ENCODE results near the gene UPK1B. TPM values are rescaled to one million over a fixed set of nuclear protein-coding genes. Genes with fewer than 3 reads are reported as not detected.
"Not testable (repeated sequence)": the region's sequence is repeated elsewhere in the genome, so short reads cannot be mapped to it uniquely, and the experiment has no call there.

The UPK1B gene
- not detected for total RNA-seq
- polyA plus RNA-seq: not detected
- 0 reads per million in 6 experiments for total RNA-seq

- peaks cover 0 to 20% (median 6%) of the 10 kb centered on the region in 5 donors for H3K27me3 Mint-ChIP-seq
- H3K36me3 Mint-ChIP-seq: no peaks in the 10 kb centered on the region
- peaks cover 0 to 4% (median 0%) of the 10 kb centered on the region in 9 donors for H3K9me3 Mint-ChIP-seq
- ATAC-seq (peak in 1 of 2 donors; percentile 23), DNase-seq (no peak)
- POLR2A ChIA-PET: no interaction called here
- no peak within 1 kb of the TSS for H3K4me3 Mint-ChIP-seq
- no peak within 1 kb of the TSS for H3K27ac Mint-ChIP-seq
- no peaks in the 10 kb centered on the region for H3K4me1 Mint-ChIP-seq
Observed at GRCh38 chr3:119173325-119173724, at the start of gene UPK1B. UPK1B (plus strand) TSS chr3:119173598; CDS start chr3:119186742, 13,144 bp downstream.

GRCh38 chr3:119125342-119125741 lies 48.1 kb upstream of the UPK1B start:
- Mint-ChIP-seq H3K36me3 (no peaks in the 10 kb centered on the region), H3K9me3 (peaks cover 0 to 10% (median 0%) of the 10 kb centered on the region in 9 donors), H3K27me3 (peaks cover 20 to 34% (median 28%) of the 10 kb centered on the region in 5 donors), H3K4me1 (peaks cover 0 to 5% (median 0%) of the 10 kb centered on the region in 4 donors), H3K4me3 (no peak overlapping the region), H3K27ac (peak overlapping the region in 1 of 10 donors; percentile 37)
- no peak for ATAC-seq
- POLR2A ChIA-PET: no interaction called here
- no peak for DNase-seq

DNA sequence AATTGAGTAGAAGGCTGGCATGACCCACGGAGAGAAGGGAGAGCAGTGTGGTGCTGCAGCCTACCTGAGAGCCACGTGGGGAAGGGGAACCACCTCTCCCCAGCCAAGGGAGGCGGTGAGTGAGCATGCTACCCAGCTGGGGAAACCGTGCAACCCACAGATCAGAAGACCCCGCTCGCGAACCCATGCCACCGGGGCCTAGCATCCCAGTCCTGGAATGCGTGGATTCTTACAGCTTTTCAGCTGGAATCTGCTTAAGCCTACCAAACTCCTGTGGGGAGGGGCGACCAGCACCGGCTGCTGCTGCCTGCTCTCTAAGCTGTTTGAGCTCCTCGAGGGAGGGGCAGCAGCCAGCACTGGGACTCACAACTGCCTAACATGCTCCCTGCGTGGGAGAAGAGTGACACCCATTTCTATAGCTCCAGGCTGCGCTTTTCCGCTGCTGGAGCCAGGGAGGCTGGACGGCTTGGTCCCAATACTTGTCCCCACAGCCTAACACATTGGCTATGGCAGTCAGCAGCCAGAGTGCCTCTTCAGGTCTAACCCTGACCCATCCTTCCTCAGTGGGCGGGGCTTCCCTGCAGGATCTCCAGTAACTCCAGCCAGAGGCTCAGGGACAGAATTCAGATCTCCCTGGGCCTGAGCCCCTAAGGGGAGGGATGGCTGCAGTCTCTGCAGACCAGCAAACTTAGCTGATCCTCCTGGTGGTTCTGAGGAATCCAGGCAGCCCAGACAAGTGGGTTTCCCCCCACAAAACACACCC lies 47.5 kb upstream of the UPK1B start:
- peaks cover 0 to 10% (median 0%) of the 10 kb centered on the region in 9 donors for H3K9me3 Mint-ChIP-seq
- POLR2A ChIA-PET: no interaction called here
- H3K4me1 Mint-ChIP-seq: peaks cover 0 to 5% (median 0%) of the 10 kb centered on the region in 4 donors
- H3K4me3 Mint-ChIP-seq: no peak overlapping the region
- peaks cover 22 to 38% (median 30%) of the 10 kb centered on the region in 5 donors for H3K27me3 Mint-ChIP-seq
- no peak for DNase-seq
- no peak for ATAC-seq
- H3K27ac Mint-ChIP-seq: no peak overlapping the region
- peaks cover 0 to 4% (median 0%) of the 10 kb centered on the region in 3 donors for H3K36me3 Mint-ChIP-seq

- H3K4me1 Mint-ChIP-seq, POLR2A ChIA-PET, DNase-seq, H3K4me3 Mint-ChIP-seq, H3K36me3 Mint-ChIP-seq, ATAC-seq, H3K27ac Mint-ChIP-seq: not testable (repeated sequence)
- Mint-ChIP-seq H3K9me3 (peaks cover 0 to 11% (median 1%) of the 10 kb centered on the region in 9 donors), H3K27me3 (peaks cover 19 to 33% (median 24%) of the 10 kb centered on the region in 5 donors)
Observed at GRCh38 chr3:119130291-119130690, 43.1 kb upstream of the UPK1B start.

DNA sequence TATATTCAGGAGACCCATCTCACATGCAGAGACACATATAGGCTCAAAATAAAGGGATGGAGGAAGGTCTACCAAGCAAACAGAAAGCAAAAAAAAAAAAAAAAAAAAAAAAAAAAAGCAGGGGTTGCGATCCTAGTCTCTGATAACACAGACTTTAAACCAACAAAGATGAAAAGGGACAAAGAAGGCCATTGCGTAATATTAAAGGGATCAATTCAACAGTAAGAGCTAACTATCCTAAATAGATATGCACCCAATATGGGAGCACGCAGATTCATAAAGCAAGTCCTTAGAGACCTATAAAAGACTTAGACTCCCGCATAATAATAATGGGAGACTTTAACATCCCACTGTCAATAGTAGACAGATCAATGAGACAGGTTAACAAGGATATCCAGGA lies 41.1 kb upstream of the UPK1B start:
- ATAC-seq, H3K27ac Mint-ChIP-seq, H3K36me3 Mint-ChIP-seq, H3K4me3 Mint-ChIP-seq, H3K4me1 Mint-ChIP-seq, DNase-seq, POLR2A ChIA-PET: not testable (repeated sequence)
- peaks cover 11 to 21% (median 17%) of the 10 kb centered on the region in 5 donors for H3K27me3 Mint-ChIP-seq
- peaks cover 0 to 11% (median 2%) of the 10 kb centered on the region in 9 donors for H3K9me3 Mint-ChIP-seq

DNA sequence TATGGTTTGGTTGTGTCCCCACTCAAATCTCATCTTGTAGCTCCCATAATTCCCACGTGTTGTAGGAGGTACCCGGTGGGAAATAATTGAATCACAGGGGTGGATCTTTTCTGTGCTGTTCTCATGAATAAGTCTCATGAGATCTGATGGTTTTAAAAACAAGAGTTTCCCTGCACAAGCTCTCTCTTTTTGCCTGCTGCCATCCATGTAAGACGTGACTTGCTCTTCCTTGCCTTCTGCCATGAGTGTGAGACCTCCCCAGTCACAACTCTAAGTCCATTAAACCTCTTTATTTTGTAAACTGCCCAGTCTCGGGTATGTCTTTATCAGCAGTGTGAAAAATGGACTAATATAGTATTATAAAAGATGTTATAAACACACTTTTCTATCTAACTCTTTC lies 34.0 kb upstream of the UPK1B start:
- H3K9me3 Mint-ChIP-seq, H3K4me1 Mint-ChIP-seq, H3K36me3 Mint-ChIP-seq, H3K4me3 Mint-ChIP-seq, H3K27ac Mint-ChIP-seq, ATAC-seq, POLR2A ChIA-PET, DNase-seq, H3K27me3 Mint-ChIP-seq: not testable (repeated sequence)

GRCh38 chr3:119140466-119140865 lies 32.9 kb upstream of the UPK1B start:
- Mint-ChIP-seq H3K27me3 (peaks cover 0 to under 1% (median 0%) of the 10 kb centered on the region in 5 donors), H3K4me3 (no peak overlapping the region), H3K9me3 (peaks cover 0 to under 1% (median 0%) of the 10 kb centered on the region in 9 donors), H3K36me3 (peaks cover 0 to 5% (median 0%) of the 10 kb centered on the region in 3 donors), H3K4me1 (no peaks in the 10 kb centered on the region), H3K27ac (no peak overlapping the region)
- POLR2A ChIA-PET: interaction anchor here (0.8 kb wide), 1 partner anchor 23 kb away, joined by 3 read pairs; no protein-coding TSS in a partner anchor
- no peak for ATAC-seq
- no peak for DNase-seq

GRCh38 chr3:119145128-119145499 lies 28.3 kb upstream of the UPK1B start:
- peak in 1 of 2 donors; percentile 8 for ATAC-seq
- POLR2A ChIA-PET: no interaction called here

GRCh38 chr3:119145500-119146167 lies 27.8 kb upstream of the UPK1B start, which contains the start of gene TEX55:
TEX55 (plus strand) TSS chr3:119146165; CDS start chr3:119146190, 25 bp downstream.
- H3K9me3 Mint-ChIP-seq: no peaks in the 10 kb centered on the region
- POLR2A ChIA-PET: no interaction called here
- H3K36me3 Mint-ChIP-seq: no peaks in the 10 kb centered on the region
- DNase-seq (peak in 4 of 10 donors; percentile 1 to 35 (median 21)), ATAC-seq (peak; percentile 47)
- H3K27me3 Mint-ChIP-seq: no peaks in the 10 kb centered on the region
- no peaks in the 10 kb centered on the region for H3K4me1 Mint-ChIP-seq
- H3K4me3 Mint-ChIP-seq: no peak within 1 kb of the TSS
- peak within 1 kb of the TSS in 1 of 10 donors; percentile 2 for H3K27ac Mint-ChIP-seq

More at GRCh38 chr3:119145128-119145499, 28.3 kb upstream of the UPK1B start:
- H3K4me3 Mint-ChIP-seq: no peak overlapping the region
- H3K36me3 Mint-ChIP-seq: no peaks in the 10 kb centered on the region
- DNase-seq: no peak
- H3K27ac Mint-ChIP-seq: no peak overlapping the region
- H3K4me1 Mint-ChIP-seq: no peaks in the 10 kb centered on the region
- H3K27me3 Mint-ChIP-seq: no peaks in the 10 kb centered on the region
- H3K9me3 Mint-ChIP-seq: no peaks in the 10 kb centered on the region

DNA sequence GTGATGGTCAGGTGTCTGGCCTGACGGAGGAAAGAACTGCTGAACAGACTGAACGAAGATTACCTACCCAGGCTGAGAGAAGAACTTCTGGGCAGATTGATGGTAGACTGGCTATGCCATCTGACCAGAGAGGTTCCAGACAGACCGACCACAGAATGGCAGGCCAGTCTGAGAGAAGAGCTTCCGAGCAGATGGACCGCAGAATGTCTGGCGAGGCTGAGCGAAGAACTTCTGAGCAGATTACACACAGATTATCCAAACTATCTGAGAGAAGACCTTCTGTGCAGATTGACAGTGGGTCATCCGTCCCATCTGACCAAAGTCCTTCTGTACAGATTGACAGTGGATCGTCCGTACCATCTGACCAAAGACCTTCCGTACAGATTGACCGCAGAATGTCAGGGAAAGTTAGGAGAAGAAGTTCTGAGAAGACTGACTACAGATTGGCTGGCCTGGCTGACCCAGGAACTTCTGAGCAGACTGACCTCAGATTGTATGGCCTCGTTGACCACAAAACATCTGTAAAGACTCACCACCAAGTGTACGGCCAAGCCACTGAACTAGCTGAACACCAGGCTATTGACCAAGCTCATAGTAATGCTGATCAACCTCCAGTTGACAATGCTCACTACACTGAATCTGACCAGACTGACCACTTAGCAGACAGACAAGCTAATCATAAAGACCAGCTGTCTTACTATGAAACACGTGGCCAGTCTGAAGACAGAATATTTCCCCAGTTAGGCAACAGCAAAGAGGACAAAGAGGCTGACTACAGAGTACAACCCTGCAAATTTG lies 26.6 kb upstream of the UPK1B start:
- H3K36me3 Mint-ChIP-seq: no peaks in the 10 kb centered on the region
- DNase-seq: no peak
- POLR2A ChIA-PET: no interaction called here
- H3K27ac Mint-ChIP-seq: no peak overlapping the region
- no peak overlapping the region for H3K4me3 Mint-ChIP-seq
- no peak for ATAC-seq
- no peaks in the 10 kb centered on the region for H3K4me1 Mint-ChIP-seq
- no peaks in the 10 kb centered on the region for H3K9me3 Mint-ChIP-seq
- no peaks in the 10 kb centered on the region for H3K27me3 Mint-ChIP-seq

- H3K4me1 Mint-ChIP-seq: no peaks in the 10 kb centered on the region
- POLR2A ChIA-PET: no interaction called here
- DNase-seq (no peak), ATAC-seq (no peak)
- H3K36me3 Mint-ChIP-seq: no peaks in the 10 kb centered on the region
- H3K9me3 Mint-ChIP-seq: no peaks in the 10 kb centered on the region
- H3K4me3 Mint-ChIP-seq: no peak overlapping the region
- H3K27ac Mint-ChIP-seq: no peak overlapping the region
- no peaks in the 10 kb centered on the region for H3K27me3 Mint-ChIP-seq
Observed at GRCh38 chr3:119147494-119147893, 25.9 kb upstream of the UPK1B start.

GRCh38 chr3:119148493-119149180 lies 24.8 kb upstream of the UPK1B start:
- H3K4me1 Mint-ChIP-seq: no peaks in the 10 kb centered on the region
- POLR2A ChIA-PET: no interaction called here
- H3K27ac Mint-ChIP-seq: no peak overlapping the region
- H3K36me3 Mint-ChIP-seq: peaks cover 0 to 4% (median 0%) of the 10 kb centered on the region in 3 donors
- no peak for DNase-seq
- H3K4me3 Mint-ChIP-seq: no peak overlapping the region
- peaks cover 0 to 10% (median 5%) of the 10 kb centered on the region in 9 donors for H3K9me3 Mint-ChIP-seq
- peaks cover 0 to 3% (median 0%) of the 10 kb centered on the region in 5 donors for H3K27me3 Mint-ChIP-seq
- no peak for ATAC-seq

Data from naive thymus-derived CD8-positive, alpha-beta T cell (primary cell).